AG09319 (cell line): Measurements from ENCODE around the gene DUSP18.

Source experiments
- DNase-seq: peaks from one replicate; pipeline ENCODE4 v3.0.0-alpha.2; 2010; ENCODE audit warnings: low read depth; ENCODE audit errors: extremely low read depth
- CTCF ChIP-seq: IDR thresholded peaks from 2 replicates; pipeline ENCODE4 v1.5.1; 2011; ENCODE audit warnings: low read depth, mild to moderate bottlenecking, inconsistent platforms, low read length, moderate library complexity

Gene DUSP18

GRCh38 chr22:30701872-30702271, 34.2 kb upstream of the DUSP18 start:
- DNase-seq: no peak

GRCh38 chr22:30697975-30698374, 30.3 kb upstream of the DUSP18 start:
- no peak for DNase-seq
- TF ChIP-seq CTCF: no peak

More at GRCh38 chr22:30701872-30702271, 34.2 kb upstream of the DUSP18 start:
- TF ChIP-seq CTCF: no peak

GRCh38 chr22:30695871-30696655, 28.4 kb upstream of the DUSP18 start:
- DNase-seq: no peak

GRCh38 chr22:30695351-30695851, 27.7 kb upstream of the DUSP18 start:
- no peak for DNase-seq
- no peak for TF ChIP-seq CTCF

More at GRCh38 chr22:30695871-30696655, 28.4 kb upstream of the DUSP18 start:
- no peak for TF ChIP-seq CTCF

- no peak for DNase-seq
- TF ChIP-seq CTCF: no peak
These were observed 27.1 kb upstream of the DUSP18 start, which contains the start of gene OSBP2 for GRCh38 chr22:30694640-30695350. TSS of gene OSBP2 (plus strand) at chr22:30694874. CDS start at chr22:30694910, 36 bp downstream.

GRCh38 chr22:30694171-30694639, 26.5 kb upstream of the DUSP18 start:
- no peak for TF ChIP-seq CTCF
- no peak for DNase-seq

- no peak for DNase-seq
These were observed 23.5 kb upstream of the DUSP18 start for GRCh38 chr22:30691204-30691603.

More at GRCh38 chr22:30691204-30691603, 23.5 kb upstream of the DUSP18 start:
- TF ChIP-seq CTCF: no peak
